Esophagus muscularis mucosa (tissue), 4 donors: ENCODE measurements around the gene LTBP3.

Experiments used
- CTCF ChIP-seq, 3 experiments: fragments of 200-600 bp in 2 of 3; fragments of 450-650 bp in 1 of 3; sonication (generic) in 2 of 3; IDR thresholded peaks; one replicate each; pipeline ENCODE4 v1.5.1; 2017 to 2019; ENCODE audit warnings: antibody characterized with exemption in 3 of 3, mild to moderate bottlenecking in 2 of 3, moderate library complexity in 1 of 3
- EP300 ChIP-seq: sonication (generic); formaldehyde crosslinking; IDR thresholded peaks from one replicate; pipeline ENCODE4 v1.6.1; 2017; ENCODE audit warnings: antibody characterized with exemption
- POLR2A ChIP-seq: fragments of 450-650 bp; IDR thresholded peaks from one replicate; pipeline ENCODE4 v1.6.1; 2017; ENCODE audit warnings: antibody characterized with exemption, moderate library complexity, mild to moderate bottlenecking, low read depth
- POLR2AphosphoS5 ChIP-seq, 2 donors: sonication (generic); formaldehyde crosslinking; IDR thresholded peaks; one replicate each; pipeline ENCODE4 v1.6.1; 2017; ENCODE audit warnings: antibody characterized with exemption in 2 of 2

- TF ChIP-seq CTCF (IDR thresholded peaks at IDR 0.05) = no peak
- no peak for TF ChIP-seq POLR2AphosphoS5 (IDR thresholded peaks at IDR 0.05)
- TF ChIP-seq EP300 = no peak
- TF ChIP-seq POLR2A = no peak
Observed at GRCh38 chr11:65569164-65569972, 11.2 kb upstream of the LTBP3 start.
